Keratinocyte (primary cell): ENCODE results near the gene CXXC5.

ENCODE experiments used
- EZH2 ChIP-seq: IDR thresholded peaks from one replicate; pipeline ENCODE4 v1.6.1; 2012; ENCODE audit warnings: inconsistent platforms, mild to moderate bottlenecking, low read length, moderate library complexity
- TF ChIP-seq, protein P1 (sequence below), 3 experiments: IDR thresholded peaks in 1 of 3; conservative IDR thresholded peaks in 1 of 3; optimal IDR thresholded peaks in 1 of 3; 2 replicates in 2 of 3; 3 replicates in 1 of 3; pipeline versions ENCODE3 to v1.5.1; 2011; ENCODE audit warnings: low read length in 3 of 3, mild to moderate bottlenecking in 3 of 3, moderate library complexity in 2 of 3, control low read depth in 1 of 3, inconsistent platforms in 1 of 3; ENCODE audit not compliant: insufficient read depth in 2 of 3; ENCODE audit errors: extremely low read depth in 1 of 3

GRCh38 chr5:139644646-139645429 is 3.3 kb upstream of the CXXC5 start:
- TF ChIP-seq, protein P1, sequence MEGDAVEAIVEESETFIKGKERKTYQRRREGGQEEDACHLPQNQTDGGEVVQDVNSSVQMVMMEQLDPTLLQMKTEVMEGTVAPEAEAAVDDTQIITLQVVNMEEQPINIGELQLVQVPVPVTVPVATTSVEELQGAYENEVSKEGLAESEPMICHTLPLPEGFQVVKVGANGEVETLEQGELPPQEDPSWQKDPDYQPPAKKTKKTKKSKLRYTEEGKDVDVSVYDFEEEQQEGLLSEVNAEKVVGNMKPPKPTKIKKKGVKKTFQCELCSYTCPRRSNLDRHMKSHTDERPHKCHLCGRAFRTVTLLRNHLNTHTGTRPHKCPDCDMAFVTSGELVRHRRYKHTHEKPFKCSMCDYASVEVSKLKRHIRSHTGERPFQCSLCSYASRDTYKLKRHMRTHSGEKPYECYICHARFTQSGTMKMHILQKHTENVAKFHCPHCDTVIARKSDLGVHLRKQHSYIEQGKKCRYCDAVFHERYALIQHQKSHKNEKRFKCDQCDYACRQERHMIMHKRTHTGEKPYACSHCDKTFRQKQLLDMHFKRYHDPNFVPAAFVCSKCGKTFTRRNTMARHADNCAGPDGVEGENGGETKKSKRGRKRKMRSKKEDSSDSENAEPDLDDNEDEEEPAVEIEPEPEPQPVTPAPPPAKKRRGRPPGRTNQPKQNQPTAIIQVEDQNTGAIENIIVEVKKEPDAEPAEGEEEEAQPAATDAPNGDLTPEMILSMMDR (optimal IDR thresholded peaks at IDR 0.05 in 1 of 3, IDR thresholded peaks at IDR 0.05 in 1 of 3, conservative IDR thresholded peaks at IDR 0.05 in 1 of 3; ENCODE audit: extremely low read depth in 1 of 3, insufficient read depth in 2 of 3, low read length in 3 of 3), result no peak
- no peak for TF ChIP-seq EZH2
